Right hindlimb (tissue), 1 donor: ENCODE measurements around the gene CLECL1.

ENCODE experiments used
- DNase-seq: peaks from one replicate; pipeline ENCODE4 v3.0.0-alpha.2; 2018

CLECL1 gene

DNA sequence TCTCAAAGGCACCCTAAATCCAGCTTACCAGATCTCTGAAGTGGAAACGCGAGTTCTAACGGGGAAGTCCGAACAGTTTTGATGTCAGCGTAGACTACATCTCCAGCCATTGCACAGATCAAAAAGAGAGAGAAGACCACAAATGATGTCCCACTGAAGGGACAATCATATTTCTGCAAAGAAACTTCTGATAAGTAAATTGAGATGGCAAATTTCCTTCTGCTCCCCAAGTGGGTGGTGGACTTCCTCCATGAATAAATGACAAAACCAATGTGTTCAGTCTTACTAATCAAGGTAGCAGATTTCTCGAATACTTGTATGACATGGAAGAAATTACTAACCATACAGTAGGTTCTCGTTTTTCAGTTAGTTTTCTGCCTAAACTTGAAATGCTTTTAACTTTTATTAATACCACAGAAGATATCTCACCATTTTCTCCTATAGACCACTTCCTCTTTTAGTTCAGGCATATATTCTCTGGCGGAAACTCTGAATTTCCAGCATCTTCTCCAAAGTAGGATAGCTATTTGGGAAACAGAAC is at the start of gene CLECL1:
TSS of gene CLECL1 (minus strand) at position 177 of the 541 bp plus-strand sequence.
- no peak for DNase-seq

DNA sequence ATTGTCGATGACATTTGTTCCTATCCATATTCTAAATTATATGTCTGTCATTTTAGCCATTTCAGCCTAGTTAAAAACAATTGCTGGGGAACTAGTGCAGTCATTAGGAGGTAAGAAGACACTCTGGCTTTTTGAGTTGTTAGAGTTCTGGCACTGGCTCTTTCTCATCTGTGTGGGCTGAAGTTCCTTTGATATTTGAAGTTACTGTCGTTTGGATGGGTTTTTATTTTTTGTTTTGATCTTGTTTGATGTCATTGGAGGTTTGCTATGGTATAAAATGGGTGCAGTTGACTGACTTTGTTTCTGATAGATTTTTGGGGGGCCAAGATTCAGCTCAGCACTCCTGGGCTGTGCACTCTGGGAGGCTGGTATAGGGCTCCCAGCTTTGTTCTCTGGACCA is 48.5 kb upstream of the CLECL1 start:
- no peak for DNase-seq

DNA sequence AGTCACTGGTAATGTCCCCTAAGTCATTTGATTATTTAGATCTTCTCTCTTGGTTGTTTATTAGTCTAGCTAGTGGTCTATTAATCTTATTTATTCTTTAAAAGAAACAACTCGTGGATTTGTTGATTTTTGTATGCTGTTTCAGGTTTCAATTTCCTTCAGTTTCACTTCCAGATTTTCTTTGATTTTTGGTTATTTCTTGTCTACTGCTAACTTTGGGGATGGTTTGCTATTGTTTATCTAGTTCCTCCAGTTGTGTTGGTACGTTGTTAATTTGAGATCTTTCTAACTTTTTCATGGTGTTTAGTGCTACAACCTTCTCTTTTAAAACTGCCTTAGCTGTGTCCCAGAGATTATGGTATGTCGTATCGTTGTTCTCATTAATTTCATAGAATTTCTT is 46.3 kb upstream of the CLECL1 start:
- DNase-seq, result no peak

DNA sequence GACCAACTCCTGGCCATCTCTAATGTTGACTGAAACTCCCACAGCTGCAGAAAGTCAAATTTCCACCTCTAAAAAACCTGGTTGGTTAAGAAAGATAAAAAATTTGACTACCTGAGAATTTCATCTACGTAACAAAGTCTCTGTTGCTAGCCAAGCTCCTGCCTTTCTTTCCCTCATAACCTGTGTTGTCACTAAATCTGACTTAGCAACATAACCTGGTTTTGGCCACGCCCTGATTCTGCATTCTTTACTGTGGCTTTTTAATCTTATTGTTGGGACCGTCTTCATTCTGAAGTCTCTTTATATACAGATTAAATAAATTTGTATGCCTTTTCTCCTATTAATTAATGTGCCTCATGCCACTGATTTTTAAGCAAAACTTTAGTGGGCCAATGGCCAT is 43.9 kb upstream of the CLECL1 start:
- DNase-seq, result no peak

DNA sequence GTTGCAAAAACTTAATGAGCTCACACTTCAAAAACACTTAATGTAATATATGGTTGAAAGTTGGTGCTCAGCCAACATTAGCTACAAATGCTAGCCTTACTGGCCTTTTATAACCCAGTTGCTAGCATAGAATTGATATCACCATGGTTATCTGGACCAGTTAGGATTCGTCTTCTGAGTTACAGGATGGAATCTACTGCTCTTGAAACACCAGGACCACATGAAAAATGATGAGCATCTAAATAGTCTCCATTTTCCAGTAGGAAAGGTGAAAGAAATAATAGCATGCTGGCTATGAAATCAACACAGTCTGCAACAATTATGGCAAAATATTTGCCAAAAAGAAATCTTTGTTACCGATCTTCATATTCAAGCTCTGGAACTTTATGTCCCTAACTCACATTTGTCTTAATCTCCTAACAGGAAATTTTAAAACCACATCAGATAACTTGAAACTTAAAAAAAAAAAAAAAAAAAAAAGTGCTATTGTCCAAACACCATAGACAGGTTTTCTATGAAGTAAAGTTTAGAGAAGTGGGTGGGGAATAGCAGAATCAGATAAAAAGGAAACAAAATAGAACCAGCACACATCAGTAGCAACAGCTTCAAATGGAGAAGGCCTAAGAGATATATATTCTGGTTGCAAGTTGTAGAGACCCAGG is 40.5 kb upstream of the CLECL1 start:
- DNase-seq, result no peak

DNA sequence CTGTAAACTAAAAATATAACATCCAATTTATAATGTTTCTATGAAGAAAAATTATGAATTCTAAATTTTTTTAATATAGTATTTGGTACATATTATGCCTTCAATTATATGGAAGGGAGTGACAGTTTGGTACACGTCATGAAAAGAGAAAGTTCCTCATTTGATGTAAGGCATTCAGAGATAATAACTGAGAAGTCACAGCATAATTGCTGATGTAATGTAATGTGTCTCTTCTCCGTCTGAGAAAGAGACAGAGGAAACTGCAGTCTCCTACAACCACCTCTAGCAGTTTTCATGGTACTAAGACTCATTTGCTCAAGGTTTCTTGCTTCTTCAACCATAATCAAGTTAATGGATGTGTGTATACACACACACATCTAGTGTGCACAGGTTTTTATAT is 30.1 kb upstream of the CLECL1 start:
- DNase-seq, result no peak

DNA sequence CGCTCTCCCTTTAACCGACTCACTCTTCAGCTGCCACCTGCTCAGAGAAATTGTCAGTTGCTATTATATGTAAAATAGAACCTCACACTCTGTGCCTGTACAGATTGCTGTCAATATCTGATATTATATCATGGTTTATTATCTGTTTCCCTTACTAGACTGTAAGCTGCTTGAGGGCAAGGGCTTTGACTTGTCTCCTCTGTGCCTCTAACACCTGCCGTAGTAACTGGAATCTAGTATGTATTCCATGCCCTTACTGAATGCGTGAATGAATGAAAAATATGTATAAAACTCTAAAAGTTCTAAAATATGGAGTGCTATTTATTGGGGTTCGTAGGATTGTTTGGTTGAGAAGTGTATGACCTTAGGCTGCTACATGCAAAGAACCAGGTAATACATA is 29.5 kb upstream of the CLECL1 start:
- no peak for DNase-seq

DNA sequence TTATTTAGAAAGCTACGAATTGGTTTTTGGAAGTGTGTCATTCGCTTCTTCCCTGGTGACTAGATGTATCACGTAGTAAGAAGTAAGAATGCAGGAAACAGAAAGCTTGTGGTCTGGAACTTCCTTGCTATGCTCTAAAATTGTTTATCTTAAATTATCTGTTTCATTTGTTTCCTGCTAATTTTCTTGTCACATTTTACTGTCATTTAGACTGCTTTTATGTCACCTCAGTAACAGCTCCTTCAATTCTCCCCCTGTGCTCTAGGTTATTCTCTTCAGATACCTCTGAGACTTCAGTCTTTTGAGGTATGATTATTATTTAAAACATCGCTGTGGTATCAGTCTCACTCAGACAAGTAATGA is 28.5 kb upstream of the CLECL1 start:
- no peak for DNase-seq

DNA sequence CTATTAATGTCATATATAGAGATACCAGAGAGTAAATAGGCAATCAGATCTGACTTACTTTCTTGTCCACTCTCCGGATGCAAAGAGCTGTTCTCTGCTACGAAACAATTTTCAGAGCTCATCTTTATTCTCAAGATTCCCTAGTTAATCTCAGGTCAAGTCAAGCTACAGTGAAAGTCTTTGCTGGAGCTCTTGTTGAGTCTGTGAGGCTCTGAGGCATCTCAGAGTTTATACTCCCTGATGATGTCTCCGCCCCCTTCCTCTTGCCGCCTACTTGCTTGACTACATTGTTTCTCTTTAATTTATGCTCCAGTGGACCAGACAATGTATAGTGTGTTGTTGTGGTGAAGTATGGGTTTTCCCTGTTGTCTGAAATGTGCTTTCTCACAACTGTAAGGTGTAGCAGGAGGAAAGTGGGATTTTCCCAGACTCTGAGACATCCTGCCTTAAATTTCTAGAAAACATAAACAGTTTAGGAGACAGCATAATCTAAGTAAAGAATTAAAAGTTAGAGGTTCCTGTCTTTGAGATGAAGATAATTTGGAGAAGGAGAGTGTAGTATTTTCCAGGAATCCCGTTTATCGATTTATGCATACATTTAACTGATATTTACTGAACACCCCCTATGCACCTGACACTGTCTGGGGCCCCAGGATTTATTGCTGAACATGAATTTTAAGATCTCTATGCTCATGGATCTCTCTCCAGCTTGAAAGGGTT is 28.0 kb upstream of the CLECL1 start, which contains the start of gene CD69:
TSS of gene CD69 (minus strand) at position 203 of the 720 bp plus-strand sequence. CDS start at position 122, 81 bp downstream.
- DNase-seq, result no peak

DNA sequence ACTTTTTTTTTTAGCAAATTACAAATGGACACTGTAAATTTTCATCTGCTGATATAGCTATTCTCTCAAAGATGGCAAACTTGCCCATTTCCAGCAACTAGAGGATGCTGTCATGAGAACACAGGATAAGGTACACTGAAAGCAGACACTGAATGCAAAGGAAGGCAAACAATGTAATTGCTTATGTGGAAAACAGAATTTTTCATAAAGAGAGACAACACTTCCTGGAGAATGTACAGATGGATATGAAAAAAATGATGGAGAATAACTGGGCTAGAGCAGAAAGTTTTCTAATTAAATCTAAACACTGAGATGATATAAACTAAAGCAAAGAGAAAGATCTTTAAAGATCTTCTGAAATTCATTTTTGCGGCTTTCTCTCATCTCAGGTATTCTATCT is 27.2 kb upstream of the CLECL1 start:
- no peak for DNase-seq

DNA sequence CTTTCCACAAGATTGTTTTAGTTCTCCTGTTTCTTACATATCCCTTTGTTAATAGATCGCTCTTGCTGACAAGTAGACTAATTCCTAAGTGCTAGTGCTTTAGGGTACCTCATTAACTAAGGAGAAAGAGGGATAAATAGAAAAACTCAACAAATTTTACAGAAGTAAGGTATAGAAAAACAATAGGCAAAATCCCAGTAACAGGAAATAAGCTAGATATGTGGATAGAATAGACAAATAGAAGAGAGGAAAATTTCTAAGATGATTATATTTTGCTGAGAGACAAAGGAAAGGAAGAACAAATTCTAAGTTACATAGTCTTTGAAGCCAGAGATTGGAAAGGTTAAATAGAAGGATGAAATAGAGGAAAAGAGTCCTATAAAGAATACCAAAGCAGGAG is 26.8 kb upstream of the CLECL1 start:
- DNase-seq, result no peak

DNA sequence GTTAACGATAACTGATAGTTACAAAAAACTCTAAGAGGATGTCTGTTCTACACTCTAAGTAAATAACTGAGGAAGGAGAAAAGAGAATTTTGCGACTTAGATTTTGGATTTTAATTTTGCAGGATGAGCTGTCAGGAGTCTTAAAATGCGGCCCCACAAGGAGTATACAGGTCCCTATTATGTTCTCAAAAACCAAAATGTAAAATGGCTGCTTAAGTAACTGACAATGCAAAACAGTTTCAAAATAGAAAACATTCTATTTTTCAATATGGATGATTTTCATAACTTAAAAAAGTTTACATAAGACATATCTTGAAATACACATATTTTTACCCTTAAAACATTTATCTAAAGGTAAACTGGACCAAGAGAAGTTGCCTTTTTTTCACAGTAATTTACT is 25.2 kb upstream of the CLECL1 start:
- no peak for DNase-seq

DNA sequence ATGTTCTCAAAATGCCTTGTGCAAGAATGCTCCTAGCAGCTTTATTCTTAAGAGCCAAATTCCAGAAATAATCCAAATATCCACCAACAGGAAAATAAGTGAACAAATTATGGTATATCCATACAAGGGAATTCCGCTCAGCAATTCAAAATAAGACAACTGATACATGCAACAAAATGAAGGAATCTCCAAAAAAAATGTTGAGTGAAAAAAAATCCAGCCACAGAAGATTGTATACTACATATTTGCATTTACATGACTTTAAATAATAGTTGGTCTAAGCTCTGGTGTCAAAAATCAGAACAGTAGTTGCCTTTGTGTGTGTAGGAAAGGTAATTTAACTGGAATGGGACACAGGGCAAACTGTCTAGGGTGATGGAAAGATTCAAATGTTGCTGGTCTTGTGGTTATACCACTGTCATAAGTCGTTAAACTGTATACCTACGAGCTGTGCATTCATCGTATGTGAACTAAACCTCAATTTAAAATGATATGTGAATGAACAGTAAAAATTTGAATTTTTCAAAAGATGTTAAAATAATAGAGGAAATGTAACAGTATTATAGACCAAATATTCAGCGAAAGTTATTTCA is 24.6 kb upstream of the CLECL1 start:
- DNase-seq, result no peak

DNA sequence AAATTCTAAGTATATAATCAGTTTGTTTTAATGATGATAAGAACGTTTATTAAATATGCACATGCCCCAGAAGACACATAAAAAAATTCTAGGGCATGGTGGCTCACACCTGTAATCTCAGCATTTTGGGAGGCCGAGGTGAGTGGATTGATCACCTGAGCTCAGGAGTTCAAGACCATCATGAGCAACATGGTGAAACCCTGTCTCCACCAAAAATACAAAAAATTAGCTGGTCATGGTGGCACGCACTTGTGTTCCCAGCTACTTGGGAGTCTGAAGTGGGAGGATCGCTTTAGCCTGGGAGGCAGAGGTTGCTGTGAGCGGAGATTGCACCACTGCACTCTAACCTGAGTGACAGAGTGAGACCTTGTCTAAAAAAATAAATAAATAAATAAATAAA is 23.8 kb upstream of the CLECL1 start:
- no peak for DNase-seq

DNA sequence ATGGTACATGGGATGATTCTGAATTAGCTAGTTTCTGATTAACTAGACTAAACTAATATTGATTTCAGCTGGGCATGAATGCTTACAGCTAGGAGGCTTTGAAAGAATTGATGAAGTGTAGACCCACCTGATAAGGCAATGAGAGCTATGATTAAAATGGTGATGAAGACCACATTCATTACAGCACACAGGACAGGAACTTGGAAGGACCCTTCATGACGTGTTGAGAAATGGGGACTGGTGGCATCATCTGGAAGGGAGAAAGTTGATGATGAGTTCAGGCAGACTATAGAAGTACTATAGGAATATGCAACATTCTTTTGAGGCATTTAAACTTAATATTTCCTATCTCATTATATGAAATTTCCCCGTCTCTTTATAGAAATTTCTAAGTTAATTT is 23.3 kb upstream of the CLECL1 start:
- DNase-seq, result no peak

DNA sequence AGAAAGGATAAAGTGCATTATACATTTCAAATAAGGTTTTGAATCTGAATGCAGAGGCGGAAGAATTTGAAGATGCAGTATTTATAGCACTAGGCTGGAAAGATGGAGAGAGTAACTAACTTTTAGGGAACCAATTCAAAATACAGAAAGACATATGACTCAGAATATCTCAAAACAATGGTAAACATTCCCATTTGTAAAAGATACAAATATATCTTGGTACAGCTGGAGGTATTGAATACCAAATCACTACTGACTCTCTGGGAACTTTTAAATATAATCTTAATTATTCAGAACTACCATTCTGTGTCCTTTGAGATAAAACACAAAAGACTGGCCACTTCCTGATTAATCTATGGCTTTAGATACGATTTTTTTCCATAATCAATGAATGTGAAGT is 22.7 kb upstream of the CLECL1 start:
- DNase-seq, result no peak

DNA sequence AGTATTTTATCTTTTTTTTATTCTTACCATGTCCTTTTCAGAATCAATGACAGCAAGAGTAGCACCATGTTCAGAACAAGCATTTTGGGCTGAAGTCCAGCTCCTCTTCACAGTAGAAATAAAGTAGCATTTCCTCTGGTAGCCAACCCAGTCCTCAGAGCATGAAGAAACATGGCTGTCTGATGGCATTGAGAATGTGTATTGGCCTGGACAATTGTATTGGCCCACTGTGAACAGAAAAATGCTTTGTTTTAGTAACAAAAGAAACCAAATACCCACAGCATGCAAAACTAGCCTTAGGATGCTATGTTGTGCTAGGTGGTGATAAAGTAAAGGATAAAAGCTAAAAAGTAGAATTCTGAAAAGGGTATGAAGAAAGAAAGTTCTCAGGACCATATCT is 22.1 kb upstream of the CLECL1 start:
- no peak for DNase-seq

DNA sequence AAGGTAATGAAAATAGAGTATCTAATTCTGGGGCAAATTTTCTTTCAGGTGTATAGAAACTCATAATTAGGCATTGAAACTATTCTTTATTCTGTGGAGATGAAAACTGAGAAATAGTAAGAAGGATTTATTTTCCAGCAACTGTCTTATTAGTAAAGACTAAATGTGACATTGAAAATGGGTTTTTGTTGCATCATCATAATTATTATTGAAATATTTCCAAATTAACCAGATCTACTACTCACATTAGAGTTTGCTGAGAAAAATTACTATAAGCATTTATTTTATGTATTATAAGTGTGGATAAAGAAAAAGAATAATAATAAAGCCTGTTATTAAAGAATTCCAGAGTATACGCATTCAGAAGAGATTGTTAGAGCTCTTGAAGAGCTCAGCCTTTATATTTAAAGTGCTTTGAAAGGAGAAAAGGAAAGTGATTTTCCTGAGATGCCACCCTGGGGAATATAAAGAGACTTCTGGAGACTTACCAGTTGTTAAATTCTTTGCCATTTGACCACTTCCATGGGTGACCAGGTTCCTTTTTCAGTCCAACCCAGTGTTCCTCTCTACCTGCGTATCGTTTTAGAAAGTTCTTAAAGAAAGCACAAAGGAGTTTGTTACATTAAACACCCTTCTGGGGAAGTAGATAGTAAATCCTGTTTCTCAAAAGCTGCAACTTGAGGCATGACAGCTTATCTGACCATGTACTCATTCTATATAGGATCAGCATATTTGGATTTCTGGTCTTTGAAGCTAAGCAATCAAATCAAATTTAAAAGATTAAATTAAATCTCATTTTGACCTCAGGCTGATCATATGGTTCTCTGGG is 21.4 kb upstream of the CLECL1 start:
- no peak for DNase-seq

DNA sequence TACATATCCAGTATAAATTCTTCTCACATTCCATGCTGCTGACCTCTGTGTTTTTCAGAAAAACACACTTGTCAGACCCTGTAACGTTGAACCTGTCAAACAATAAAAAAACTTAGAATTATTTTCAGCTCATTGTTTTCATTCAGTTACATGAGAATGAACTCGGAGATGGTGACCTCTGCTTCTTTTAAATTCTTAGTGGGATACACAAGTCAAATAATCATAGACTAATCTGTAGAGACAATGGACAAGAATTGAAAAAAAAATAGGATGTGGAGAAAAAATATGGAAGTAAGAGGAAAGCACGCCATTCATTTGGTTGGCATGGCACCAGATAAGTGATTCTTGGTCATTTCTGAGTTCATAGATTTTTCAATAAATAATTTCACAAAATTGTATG is 20.6 kb upstream of the CLECL1 start:
- no peak for DNase-seq

DNA sequence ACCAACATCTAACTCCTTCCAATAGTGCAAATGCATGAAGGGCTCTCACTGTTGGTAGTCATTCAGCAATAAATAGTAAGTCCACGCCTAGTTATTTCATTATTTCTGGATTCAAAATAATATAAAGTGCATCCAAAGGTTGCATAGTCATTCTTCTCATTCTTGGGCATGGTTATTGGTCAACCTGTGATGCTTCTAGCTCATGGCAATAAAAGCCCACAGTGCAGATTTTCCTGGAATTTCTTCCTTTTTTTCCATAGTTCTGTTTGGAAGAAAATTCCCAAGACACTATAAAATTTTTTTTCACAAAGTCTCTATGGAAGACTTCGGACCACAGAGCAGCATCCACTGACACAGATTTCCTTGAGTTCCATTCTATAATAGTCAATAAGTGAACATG is 20.2 kb upstream of the CLECL1 start:
- no peak for DNase-seq

DNA sequence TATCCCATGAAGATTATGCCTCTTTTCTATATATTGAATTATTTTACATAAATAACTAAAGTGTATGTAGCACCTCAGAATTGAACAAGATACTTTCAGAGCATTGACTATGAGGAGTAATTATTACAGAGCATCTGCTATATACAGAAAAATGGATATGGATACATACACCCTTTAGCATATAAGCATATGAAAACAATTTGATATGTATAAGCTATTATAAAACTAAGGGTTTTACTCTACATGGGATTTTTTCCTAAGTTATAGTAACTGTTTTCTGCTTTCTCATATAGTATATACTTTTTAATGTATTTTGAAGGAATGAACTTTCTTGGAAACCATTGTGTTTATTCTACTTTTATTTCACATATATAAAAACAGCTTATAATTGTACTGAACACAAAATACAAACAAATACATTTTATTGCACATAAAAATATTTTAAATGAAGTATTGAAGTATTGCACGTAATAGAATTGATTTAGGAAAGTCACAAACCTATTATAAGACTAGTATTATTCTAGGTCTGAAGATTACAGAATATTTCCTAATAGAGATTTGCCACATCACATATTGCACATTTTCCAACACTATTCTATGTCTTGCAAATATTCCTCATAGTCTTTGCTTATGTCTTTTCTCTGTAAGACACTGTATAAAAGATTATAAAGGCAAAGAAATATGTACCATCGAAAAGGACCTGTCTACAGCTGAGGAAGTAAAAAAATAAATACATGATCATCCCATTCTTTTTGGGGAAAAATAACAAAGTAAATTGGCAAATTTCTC is 19.4 kb upstream of the CLECL1 start:
- DNase-seq, result no peak
